ENCODE measurements around the gene OR2T35. TPM values are rescaled to one million over a fixed set of nuclear protein-coding genes. Genes with fewer than 3 reads are reported as not detected.

OR2T35 gene, protein sequence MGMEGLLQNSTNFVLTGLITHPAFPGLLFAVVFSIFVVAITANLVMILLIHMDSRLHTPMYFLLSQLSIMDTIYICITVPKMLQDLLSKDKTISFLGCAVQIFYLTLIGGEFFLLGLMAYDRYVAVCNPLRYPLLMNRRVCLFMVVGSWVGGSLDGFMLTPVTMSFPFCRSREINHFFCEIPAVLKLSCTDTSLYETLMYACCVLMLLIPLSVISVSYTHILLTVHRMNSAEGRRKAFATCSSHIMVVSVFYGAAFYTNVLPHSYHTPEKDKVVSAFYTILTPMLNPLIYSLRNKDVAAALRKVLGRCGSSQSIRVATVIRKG
- total RNA-seq, result not detected in 2 replicates

DNA sequence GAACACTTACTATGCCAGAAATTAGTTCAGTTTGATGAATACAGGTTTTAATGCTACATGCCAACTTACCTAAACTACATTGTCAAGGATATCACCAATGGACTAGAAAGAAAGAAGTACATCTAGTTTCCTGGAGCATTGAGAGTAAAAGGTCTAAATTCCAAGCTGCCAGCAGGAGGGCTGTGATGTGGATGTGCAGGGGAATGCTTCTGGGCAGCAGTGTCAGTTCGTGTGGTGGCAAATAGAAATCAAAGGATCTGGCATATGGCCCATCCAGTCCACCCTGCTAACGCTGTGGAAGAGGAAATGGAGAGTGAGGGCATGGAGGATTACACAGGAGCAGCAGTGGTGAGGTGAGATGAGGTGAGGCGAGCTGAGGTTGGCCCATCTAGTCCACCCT is at the start of gene OR2T35:
TSS of gene OR2T35 (minus strand) at position 101 of the 400 bp plus-strand sequence. CDS start 6,020 bp downstream, outside the sequence.

DNA sequence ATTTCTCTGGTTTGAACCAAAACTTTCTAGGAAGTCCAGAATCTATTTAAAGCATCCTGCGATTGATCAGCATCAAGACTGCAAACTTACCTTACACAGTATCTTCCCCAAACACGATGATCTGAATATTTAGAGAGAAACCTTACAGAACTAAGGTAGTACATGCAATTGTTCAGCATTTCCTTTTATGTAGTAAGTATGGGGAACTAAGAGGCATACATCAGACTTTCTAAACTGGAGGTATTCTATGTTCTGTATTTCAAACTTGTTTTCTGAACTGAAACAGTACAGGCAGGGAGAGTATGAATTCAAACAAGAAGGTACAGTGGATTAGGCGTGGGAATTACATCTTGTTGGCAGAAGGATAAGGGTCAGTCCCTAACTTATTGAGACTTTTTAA is 10.3 kb upstream of the OR2T35 start, which contains the start of gene OR2T27:
TSS of gene OR2T27 (minus strand) at position 175 of the 400 bp plus-strand sequence. CDS start 4,644 bp downstream, outside the sequence.

DNA sequence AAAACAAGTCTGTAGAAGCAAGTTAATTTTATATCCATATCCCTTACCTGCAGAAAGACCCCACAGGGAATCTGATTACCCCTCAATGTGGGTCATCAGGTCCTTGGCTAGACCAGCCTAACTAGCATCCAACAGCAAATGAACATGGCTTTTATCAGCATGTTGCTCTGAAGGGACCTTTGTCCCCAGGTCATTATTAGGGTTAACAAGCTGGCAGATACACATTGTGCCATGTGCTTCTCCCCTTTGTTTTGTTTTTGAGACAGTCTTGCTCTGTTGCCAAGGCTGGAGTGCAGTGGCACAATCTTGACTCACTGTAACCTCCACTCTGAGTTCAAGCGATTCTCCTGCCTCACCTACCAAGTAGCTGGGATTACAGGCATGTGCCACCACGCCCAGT is 10.1 kb downstream of the OR2T35 start, which contains the start of gene OR2T11:
TSS of gene OR2T11 (minus strand) at position 101 of the 400 bp plus-strand sequence. CDS start 7,963 bp downstream, outside the sequence.

DNA sequence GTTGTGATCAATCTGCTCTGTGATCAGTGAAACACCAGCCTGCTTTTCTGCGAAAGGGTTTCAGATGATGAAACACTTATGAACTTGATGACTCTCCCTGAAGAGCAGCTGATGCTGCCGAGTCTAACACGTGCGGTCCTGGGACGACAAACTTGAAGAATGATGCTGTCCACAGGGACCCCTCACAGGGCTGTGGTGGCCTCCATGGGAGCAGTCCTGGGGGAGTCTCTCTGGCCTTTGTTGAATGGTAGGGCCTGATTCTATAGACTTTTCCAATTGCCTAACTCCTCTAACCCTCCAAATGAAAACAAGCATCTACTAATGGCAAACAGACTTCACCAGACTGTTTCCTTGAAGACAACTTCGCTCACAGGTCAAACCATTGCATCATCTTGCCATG is 47.5 kb downstream of the OR2T35 start, which contains the start of gene OR2T10:
TSS of gene OR2T10 (minus strand) at position 112 of the 400 bp plus-strand sequence. CDS start 3,932 bp downstream, outside the sequence.

Small RNAs within 50 kb of the gene (small RNA-seq; reads per million reads assigned to genes)
- gene RF00019, result not detected

Other genes with a start within 250 kb of the OR2T35 start
- gene OR2T1, start 242.2 kb downstream of the OR2T35 start, total RNA-seq, result not detected in 2 replicates
- not detected in 2 replicates for gene OR2T2, start 199.6 kb downstream of the OR2T35 start, total RNA-seq
- not detected in 2 replicates for gene OR2T3, start 171.9 kb downstream of the OR2T35 start, total RNA-seq
- not detected in 2 replicates for gene OR2T5, start 156.7 kb downstream of the OR2T35 start, total RNA-seq
- gene OR2G6, start 137.2 kb downstream of the OR2T35 start, total RNA-seq, result not detected in 2 replicates
- not detected in 2 replicates for gene OR2T29, start 82.5 kb downstream of the OR2T35 start, total RNA-seq
- not detected in 2 replicates for gene OR2T34, start 70.5 kb downstream of the OR2T35 start, total RNA-seq
- gene OR2T10, start 47.6 kb downstream of the OR2T35 start, total RNA-seq, result not detected in 2 replicates
- gene OR2T11, start 10.2 kb downstream of the OR2T35 start, total RNA-seq, result not detected in 2 replicates
- gene OR2T27, start 10.2 kb upstream of the OR2T35 start, total RNA-seq, result not detected in 2 replicates
- not detected in 2 replicates for gene OR14I1, start 57.5 kb upstream of the OR2T35 start, total RNA-seq
- gene LYPD8, start 110.5 kb upstream of the OR2T35 start, total RNA-seq, result not detected in 2 replicates
- 16.5 and 18.2 TPM in 2 replicates for gene SH3BP5L, start 180.6 kb upstream of the OR2T35 start, total RNA-seq
- 13.6 and 16.6 TPM in 2 replicates for gene ZNF672, start 192.9 kb upstream of the OR2T35 start, total RNA-seq
- gene ZNF692, start 213.8 kb upstream of the OR2T35 start, total RNA-seq, result 20.6 and 23.9 TPM in 2 replicates

Data from subcutaneous preadipocyte (primary cell).